Fibroblast of skin of back (primary cell): ENCODE data around the gene CPED1.
"Not testable (repeated sequence)": the region's sequence is repeated elsewhere in the genome, so short reads cannot be mapped to it uniquely, and the experiment has no call there.

Source experiments
- DNase-seq: peaks from one replicate; pipeline ENCODE4 v3.0.0-alpha.2; 2013

The CPED1 gene

GRCh38 chr7:121187222-121187621 lies 198.7 kb downstream of the CPED1 start:
- no peak for DNase-seq

GRCh38 chr7:121187676-121188075 lies 199.2 kb downstream of the CPED1 start:
- no peak for DNase-seq

- DNase-seq, result no peak
Measured at GRCh38 chr7:121192834-121193233, 204.3 kb downstream of the CPED1 start.

- no peak for DNase-seq
Measured at GRCh38 chr7:121195010-121195409, 206.5 kb downstream of the CPED1 start.

GRCh38 chr7:121195874-121196273 lies 207.4 kb downstream of the CPED1 start:
- DNase-seq, result peak; percentile 61

GRCh38 chr7:121196286-121196685 lies 207.8 kb downstream of the CPED1 start:
- no peak for DNase-seq

- no peak for DNase-seq
Measured at GRCh38 chr7:121197455-121197854, 208.9 kb downstream of the CPED1 start.

GRCh38 chr7:121198502-121198901 lies 210.0 kb downstream of the CPED1 start:
- DNase-seq, result no peak

GRCh38 chr7:121202125-121202524 lies 213.6 kb downstream of the CPED1 start:
- DNase-seq, result no peak

- no peak for DNase-seq
Measured at GRCh38 chr7:121202834-121203233, 214.3 kb downstream of the CPED1 start.

- no peak for DNase-seq
Measured at GRCh38 chr7:121204537-121204936, 216.0 kb downstream of the CPED1 start.

- DNase-seq, result no peak
Measured at GRCh38 chr7:121205777-121206176, 217.3 kb downstream of the CPED1 start.

- DNase-seq, result no peak
Measured at GRCh38 chr7:121211253-121211652, 222.7 kb downstream of the CPED1 start.

GRCh38 chr7:121212036-121212435 lies 223.5 kb downstream of the CPED1 start:
- no peak for DNase-seq

GRCh38 chr7:121214657-121215056 lies 226.1 kb downstream of the CPED1 start:
- no peak for DNase-seq

GRCh38 chr7:121219026-121219425 lies 230.5 kb downstream of the CPED1 start:
- DNase-seq, result no peak

GRCh38 chr7:121221108-121221507 lies 232.6 kb downstream of the CPED1 start:
- not testable (repeated sequence) for DNase-seq

- DNase-seq, result no peak
Measured at GRCh38 chr7:121228779-121229178, 240.3 kb downstream of the CPED1 start.

- peak; percentile 35 for DNase-seq
Measured at GRCh38 chr7:121235201-121235600, 246.7 kb downstream of the CPED1 start.

GRCh38 chr7:121237601-121238000 lies 249.1 kb downstream of the CPED1 start:
- DNase-seq, result no peak

GRCh38 chr7:121244120-121244870 lies 255.8 kb downstream of the CPED1 start:
- no peak for DNase-seq

GRCh38 chr7:121251367-121251766 lies 262.9 kb downstream of the CPED1 start:
- DNase-seq, result not testable (repeated sequence)

- DNase-seq, result not testable (repeated sequence)
Measured at GRCh38 chr7:121252523-121253235, 264.2 kb downstream of the CPED1 start.

GRCh38 chr7:121259826-121260225 lies 271.3 kb downstream of the CPED1 start:
- DNase-seq, result no peak
